GM18517 (cell line): Measurements from ENCODE around the gene TWSG1.
"Not testable (repeated sequence)": the region's sequence is repeated elsewhere in the genome, so short reads cannot be mapped to it uniquely, and the experiment has no call there.

Experiments
- ATAC-seq: cut with Tn5 transposase; IDR thresholded peaks from one replicate; pipeline ENCODE4 v1.9.1; 2021; ENCODE audit warnings: mild to moderate bottlenecking, moderate library complexity; ENCODE audit not compliant: unreplicated experiment

Gene TWSG1

GRCh38 chr18:9386879-9387278 is 52.3 kb downstream of the TWSG1 start:
- ATAC-seq: no peak

GRCh38 chr18:9387891-9388290 is 53.3 kb downstream of the TWSG1 start:
- no peak for ATAC-seq

- ATAC-seq: no peak
These were observed 55.1 kb downstream of the TWSG1 start for GRCh38 chr18:9389706-9390105.

- ATAC-seq: no peak
These were observed 58.2 kb downstream of the TWSG1 start for GRCh38 chr18:9392726-9393125.

DNA sequence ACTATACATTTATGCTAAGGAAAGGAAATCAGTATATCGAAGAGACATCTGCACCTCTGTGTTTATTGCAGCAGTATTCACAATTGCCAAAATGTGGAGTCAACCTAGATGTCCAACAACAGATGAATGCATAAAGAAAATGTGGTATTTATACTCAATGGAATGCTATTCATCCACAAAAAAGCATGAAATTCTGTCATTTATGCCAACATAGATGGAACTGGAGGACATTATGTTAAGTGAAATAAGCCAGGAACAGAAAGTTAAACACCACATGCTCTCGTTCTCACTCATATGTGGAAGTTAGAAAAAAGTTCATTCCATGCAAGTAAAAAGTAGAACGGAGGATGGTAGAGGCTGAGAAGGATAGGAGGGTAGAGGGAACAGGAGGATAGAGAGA is 59.5 kb downstream of the TWSG1 start:
- no peak for ATAC-seq

- no peak for ATAC-seq
These were observed 65.6 kb downstream of the TWSG1 start for GRCh38 chr18:9400197-9400596.

- ATAC-seq: no peak
These were observed 66.6 kb downstream of the TWSG1 start for GRCh38 chr18:9401176-9401575.

DNA sequence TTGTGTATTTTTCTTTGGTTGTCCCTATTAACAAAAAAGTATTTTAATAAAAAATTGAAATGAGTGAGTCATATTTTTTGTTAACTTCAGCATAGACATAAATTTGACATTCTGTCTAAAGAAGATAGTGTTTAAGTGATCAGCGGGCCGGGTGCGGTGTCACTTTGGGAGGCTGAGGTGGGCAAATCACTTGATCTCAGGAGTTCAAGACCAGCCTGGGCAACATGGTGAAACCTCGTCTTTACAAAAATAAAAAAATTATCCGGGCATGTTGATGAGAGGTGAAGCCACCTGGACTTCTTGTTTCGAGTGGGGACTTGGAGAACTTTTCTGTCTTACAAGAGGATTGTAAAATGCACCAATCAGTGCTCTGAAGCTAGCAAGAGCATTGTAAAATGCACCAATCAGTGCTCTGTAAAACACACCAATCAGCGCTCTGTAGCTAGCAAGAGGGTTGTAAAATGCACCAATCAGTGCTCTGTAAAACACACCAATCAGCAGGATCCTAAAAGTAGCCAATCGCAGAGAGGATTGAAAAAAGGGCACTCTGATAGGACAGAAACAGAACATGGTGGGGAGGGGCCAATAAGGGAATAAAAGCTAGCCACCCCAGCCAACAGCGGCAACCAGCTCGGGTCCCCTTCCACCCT is 67.9 kb downstream of the TWSG1 start:
- ATAC-seq: not testable (repeated sequence)

DNA sequence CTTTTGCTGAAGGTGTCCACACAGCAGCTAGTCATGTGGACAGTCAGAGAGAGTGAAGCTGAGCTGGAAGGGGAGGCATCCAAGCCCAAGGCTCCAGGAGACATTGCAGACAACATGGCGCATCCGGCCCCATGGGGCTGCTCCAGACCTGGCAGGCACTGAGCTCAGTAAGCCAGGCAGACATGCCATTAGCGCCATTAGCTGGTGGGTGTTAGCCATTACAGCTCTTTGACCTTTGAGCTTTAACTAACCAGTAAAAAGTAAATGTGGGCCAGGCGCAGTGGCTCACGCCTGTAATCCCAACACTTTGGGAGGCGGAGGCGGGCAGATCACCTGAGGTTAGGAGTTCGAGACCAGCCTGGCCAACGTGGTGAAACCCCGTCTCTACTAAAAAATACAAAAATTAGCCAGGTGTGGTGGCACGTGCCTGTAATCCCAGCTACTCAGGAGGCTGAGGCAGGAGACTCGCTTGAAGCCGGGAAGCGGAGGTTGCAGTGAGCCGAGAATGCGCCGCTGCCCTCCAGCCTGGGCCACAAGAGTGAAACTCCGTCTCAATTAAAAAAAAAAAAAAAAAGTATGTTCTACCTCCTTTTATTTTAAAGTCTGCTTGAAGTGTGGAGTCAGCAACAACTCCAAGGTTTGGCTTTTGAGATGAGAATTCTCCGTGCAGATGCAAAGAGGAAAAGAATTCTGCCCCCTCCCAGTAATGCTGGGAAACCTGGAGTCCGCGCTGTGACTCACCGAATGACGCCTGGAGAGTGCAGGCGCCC is 69.4 kb downstream of the TWSG1 start:
- no peak for ATAC-seq

GRCh38 chr18:9404565-9405060 is 70.0 kb downstream of the TWSG1 start:
- ATAC-seq: no peak

DNA sequence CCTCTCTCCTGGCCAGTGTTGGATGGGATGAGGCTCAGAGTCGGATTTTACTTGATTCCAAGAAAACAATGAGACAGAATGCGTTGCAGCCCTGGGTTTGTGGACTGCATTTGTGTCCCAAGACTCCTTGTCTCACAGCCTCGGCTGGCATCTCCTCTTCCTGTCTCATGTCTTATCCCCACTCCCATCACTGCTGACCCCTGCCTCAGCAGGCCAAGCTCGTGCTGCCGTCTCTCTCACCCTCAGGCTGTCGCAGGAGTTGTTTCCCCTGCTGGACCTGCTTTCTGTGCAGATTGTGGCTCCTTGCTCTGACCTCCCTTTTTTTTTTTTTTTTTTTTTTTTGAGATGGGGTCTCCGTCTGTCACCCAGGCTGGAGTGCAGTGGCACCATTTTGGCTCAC is 70.6 kb downstream of the TWSG1 start:
- no peak for ATAC-seq

DNA sequence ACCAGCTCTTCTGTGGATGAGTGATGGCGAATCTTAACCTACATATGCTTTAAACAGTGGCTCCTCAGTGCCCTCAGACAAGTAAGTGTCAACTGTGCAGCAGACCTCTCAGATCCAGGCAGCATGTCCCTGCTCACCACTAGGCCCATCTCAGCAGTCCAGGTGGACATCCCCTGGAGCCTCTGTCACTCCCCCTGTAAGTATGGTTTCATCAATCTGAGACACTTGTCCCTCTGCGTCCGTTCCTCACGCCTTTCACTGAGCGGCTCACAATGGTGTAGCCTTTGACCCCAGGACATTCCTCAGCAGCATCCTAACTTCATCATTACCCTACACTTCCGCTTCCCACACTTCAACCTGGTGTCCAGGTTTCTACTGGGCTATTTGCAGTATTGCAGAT is 71.4 kb downstream of the TWSG1 start:
- no peak for ATAC-seq

GRCh38 chr18:9410515-9410914 is 75.9 kb downstream of the TWSG1 start:
- no peak for ATAC-seq

- no peak for ATAC-seq
These were observed 79.0 kb downstream of the TWSG1 start for GRCh38 chr18:9413576-9413975.

GRCh38 chr18:9416563-9417072 is 82.0 kb downstream of the TWSG1 start:
- no peak for ATAC-seq

GRCh38 chr18:9417073-9417851 is 82.7 kb downstream of the TWSG1 start:
- ATAC-seq: no peak

DNA sequence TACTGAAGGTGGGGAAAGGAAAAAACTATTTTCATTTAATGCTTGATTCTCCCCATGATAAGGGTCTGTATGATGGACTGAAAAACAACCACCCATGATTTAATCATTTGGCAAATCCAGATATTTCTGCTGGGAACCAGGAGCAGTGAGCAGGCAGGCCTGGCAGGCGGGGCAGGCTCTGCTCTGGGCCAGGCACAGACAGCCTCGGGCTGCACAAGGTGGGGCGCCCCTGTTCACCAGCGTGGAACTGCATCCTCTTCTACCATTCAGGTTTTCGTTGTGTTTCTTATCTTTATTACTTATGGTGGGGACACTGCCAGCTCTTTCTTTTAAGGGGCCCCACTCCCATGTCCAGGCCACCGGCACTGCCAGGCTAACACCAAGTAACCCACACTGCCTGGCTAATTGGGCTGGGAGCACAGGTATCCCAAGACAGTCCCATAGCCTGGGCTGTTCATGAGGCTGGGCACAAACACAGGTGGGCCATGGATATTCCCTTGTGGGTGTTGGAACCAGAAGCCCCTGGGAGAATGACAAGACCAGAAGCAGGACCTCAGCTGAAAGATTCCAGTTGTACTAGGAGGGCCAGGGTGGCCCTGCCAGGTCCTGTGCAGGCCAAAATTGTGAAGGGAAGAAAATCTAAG is 83.6 kb downstream of the TWSG1 start:
- no peak for ATAC-seq

DNA sequence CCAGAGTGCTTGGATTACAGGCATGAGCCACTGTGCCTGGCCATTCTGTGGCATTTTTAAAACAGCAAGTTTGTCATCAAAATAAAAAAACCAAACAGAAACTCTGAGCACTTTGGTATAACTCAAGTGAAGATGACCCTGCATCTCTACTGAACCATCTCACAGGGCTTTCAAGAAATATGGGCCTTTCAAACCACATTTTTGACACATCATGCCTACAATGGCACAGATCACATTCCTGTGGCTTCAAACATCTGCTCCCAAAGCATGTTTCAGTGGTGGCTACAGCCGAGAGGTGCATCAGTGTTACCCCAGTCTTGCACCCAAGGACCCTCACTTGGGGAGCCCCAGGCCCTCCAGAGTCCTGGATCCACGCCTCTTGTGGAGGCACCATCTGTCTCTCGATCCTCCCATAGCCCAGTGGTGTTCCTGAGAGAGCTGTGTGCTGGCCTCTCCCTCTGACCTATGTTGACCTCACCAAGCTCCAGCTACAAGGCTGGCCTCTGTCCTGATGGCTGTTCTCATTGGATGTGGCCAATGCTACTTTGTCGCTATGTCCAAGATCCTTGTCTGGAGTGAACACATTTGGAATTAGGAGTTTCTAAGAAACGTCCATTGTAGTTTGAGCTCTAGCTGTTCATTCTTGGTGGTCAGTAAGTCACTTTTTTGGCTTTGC is 85.5 kb downstream of the TWSG1 start:
- ATAC-seq: no peak

DNA sequence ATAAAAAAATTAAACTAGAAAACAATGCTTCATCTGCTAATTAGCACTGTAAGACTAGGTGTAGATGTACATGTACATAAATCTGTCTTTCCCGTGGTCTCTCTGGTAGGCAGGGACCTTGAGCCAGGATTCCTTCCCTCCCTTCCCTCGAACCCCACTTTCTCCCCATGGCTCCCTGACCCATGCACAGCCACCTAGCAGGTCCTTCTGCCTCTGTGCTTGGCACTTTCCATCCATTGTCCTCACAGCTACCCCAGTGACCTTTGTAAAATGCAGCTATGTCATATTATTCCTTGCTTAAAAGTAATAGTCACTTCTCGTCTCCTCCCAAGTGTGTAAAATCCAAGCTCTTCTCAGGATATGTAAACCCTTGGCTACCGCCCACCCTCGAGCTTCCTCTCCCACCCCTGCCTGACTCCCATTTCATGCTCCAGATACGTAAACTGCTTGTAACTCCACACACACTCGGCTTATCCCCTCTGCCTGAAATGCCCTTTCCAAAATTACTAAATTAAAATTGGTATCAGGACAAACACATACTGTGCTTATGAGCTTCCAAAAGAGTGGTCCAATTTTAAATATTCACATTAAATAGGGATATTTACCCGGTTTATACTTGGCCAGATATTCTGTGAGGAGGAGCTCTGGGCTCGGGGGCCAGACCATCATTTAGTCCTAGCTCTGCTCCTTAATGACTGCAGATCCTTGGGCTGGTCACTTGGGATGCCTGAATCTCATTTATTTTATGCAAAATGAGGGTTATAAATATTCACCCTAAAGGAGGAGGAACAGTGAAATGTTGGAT is 86.7 kb downstream of the TWSG1 start:
- ATAC-seq: no peak

DNA sequence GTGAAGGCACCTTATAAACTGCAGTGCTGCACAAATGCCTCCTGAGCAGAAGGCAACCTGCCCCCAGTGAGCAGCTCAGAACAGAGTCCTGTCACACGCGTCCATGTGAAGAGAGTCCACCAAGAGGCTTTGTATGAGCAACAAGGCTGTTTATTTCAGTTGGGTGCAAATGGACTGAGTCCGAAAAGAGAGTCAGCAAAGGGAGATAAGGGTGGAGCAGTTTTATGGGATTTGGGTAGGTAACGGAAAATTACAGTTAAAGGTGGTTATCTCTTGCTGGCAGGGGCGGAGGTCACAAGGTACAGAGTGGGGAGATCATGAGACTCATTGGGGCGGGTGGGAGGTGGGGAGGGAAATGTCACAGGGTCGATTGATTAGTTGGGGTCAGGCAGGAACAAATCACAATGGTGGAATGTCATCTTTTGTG is 87.3 kb downstream of the TWSG1 start:
- ATAC-seq: no peak
